Measurements from ENCODE around the gene ITGB5. TPM values are rescaled to one million over a fixed set of nuclear protein-coding genes. Genes with fewer than 3 reads are reported as not detected.

The ITGB5 gene
- polyA plus RNA-seq, 3 donors, result 0.68 to 1.2 (median 1.0) TPM

DNA sequence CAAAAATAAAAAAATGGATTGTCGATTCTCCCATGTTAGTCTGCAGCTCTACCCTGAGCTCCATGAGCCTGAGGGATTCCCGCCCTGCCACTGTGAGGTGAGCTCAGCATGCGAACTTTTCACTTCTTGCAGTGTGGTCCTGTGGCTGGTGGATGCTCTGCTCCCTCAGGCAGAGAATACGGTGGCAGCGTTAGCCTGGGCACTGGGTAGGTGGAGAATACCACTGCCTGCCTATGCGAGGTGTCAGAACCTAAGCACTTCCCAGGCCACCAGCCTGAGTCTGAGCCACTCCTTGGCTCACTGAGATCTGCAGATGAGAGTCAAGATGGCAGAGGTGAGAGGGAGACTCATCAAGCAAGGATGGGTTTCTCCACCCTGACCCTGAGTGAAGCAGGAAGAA is 70.1 kb downstream of the ITGB5 start:
- Histone ChIP-seq H3K27me3 (ENCODE audit: control insufficient read depth in 2 of 2, insufficient read depth in 2 of 2, low read length in 2 of 2) (no peaks in the 10 kb centered on the region), H3K9me3 (replicated peaks in 1 of 2; ENCODE audit: control insufficient read depth in 1 of 2, insufficient read depth in 1 of 2, low read length in 2 of 2) (no peaks in the 10 kb centered on the region), H3K4me2 (replicated peaks; ENCODE audit: extremely low read depth, low read length, poor library complexity, severe bottlenecking) (no peak overlapping the region), H3K79me2 (ENCODE audit: insufficient read depth, low read length) (no peaks in the 10 kb centered on the region), H3K9ac (ENCODE audit: insufficient read depth, low read length, poor library complexity, severe bottlenecking) (no peak overlapping the region), H2AFZ (ENCODE audit: insufficient read depth, low read depth, low read length, poor library complexity, severe bottlenecking) (no peak overlapping the region), H4K20me1 (ENCODE audit: insufficient read depth, low read length) (no peaks in the 10 kb centered on the region), H3K4me1 (ENCODE audit: control insufficient read depth in 1 of 2, insufficient read depth in 2 of 2, low read length in 2 of 2) (peaks cover 8 to 12% of the 10 kb centered on the region in 2 donors), H3K4me3 (replicated peaks in 1 of 3; ENCODE audit: low read depth in 2 of 3, low read length in 3 of 3) (no peak overlapping the region), H3K27ac (ENCODE audit: low read depth in 1 of 2, low read length in 2 of 2) (no peak overlapping the region), H3K36me3 (replicated peaks in 1 of 2; ENCODE audit: control insufficient read depth in 1 of 2, insufficient read depth in 2 of 2, low read length in 2 of 2) (no peaks in the 10 kb centered on the region)
- Mint-ChIP-seq H3K9me3 (peaks cover 0 to 7% (median 0%) of the 10 kb centered on the region in 7 donors), H3K4me1 (peaks cover 15% of the 10 kb centered on the region), H3K36me3 (no peaks in the 10 kb centered on the region), H3K27ac (no peak overlapping the region), H3K27me3 (ENCODE audit: low read depth in 3 of 3) (peaks cover 6 to 11% (median 10%) of the 10 kb centered on the region in 3 donors), H3K4me3 (no peak overlapping the region)
- intact Hi-C loops (cut with micrococcal nuclease), result no loop called here
- no peak for DNase-seq
- WGBS (ENCODE audit: insufficient coverage), result 91% methylated on average over 6 of the region's 6 CpGs
- TF ChIP-seq CTCF (IDR thresholded peaks at IDR 0.05), result no peak

DNA sequence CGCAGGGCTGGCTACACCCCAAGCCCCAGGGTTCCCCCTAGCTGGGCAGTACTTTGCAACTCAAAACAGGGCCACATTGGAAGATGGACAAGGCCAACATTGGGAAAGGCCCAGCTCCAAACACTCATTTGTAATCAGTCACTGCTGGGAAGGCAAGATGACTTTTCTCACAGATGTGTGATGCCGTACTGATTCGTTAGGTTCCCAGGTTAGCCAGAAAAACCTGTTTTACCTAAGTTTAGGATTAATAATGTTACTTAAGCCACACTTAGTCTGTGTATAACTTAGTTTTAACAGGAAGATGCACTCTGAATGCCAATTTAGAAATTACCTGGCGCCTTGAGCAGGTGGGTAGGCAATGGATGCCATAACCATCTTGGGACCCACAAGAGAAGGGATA is 71.0 kb downstream of the ITGB5 start:
- no peak for DNase-seq
- Mint-ChIP-seq H3K4me1 (peaks cover 15% of the 10 kb centered on the region), H3K36me3 (no peaks in the 10 kb centered on the region), H3K27ac (no peak overlapping the region), H3K27me3 (ENCODE audit: low read depth in 3 of 3) (peaks cover 6 to 11% (median 10%) of the 10 kb centered on the region in 3 donors), H3K9me3 (peaks cover 0 to 7% (median 0%) of the 10 kb centered on the region in 7 donors), H3K4me3 (no peak overlapping the region)
- Histone ChIP-seq H3K4me1 (ENCODE audit: control insufficient read depth in 1 of 2, insufficient read depth in 2 of 2, low read length in 2 of 2) (peaks cover 8 to 12% of the 10 kb centered on the region in 2 donors), H3K9ac (ENCODE audit: insufficient read depth, low read length, poor library complexity, severe bottlenecking) (no peak overlapping the region), H3K79me2 (ENCODE audit: insufficient read depth, low read length) (no peaks in the 10 kb centered on the region), H3K9me3 (replicated peaks in 1 of 2; ENCODE audit: control insufficient read depth in 1 of 2, insufficient read depth in 1 of 2, low read length in 2 of 2) (no peaks in the 10 kb centered on the region), H3K27ac (ENCODE audit: low read depth in 1 of 2, low read length in 2 of 2) (no peak overlapping the region), H3K4me2 (replicated peaks; ENCODE audit: extremely low read depth, low read length, poor library complexity, severe bottlenecking) (no peak overlapping the region), H2AFZ (ENCODE audit: insufficient read depth, low read depth, low read length, poor library complexity, severe bottlenecking) (no peak overlapping the region), H3K36me3 (replicated peaks in 1 of 2; ENCODE audit: control insufficient read depth in 1 of 2, insufficient read depth in 2 of 2, low read length in 2 of 2) (no peaks in the 10 kb centered on the region), H4K20me1 (ENCODE audit: insufficient read depth, low read length) (no peaks in the 10 kb centered on the region), H3K27me3 (ENCODE audit: control insufficient read depth in 2 of 2, insufficient read depth in 2 of 2, low read length in 2 of 2) (no peaks in the 10 kb centered on the region), H3K4me3 (replicated peaks in 1 of 3; ENCODE audit: low read depth in 2 of 3, low read length in 3 of 3) (no peak overlapping the region)
- WGBS (ENCODE audit: insufficient coverage), result 100% methylated on average over 1 of the region's 4 CpGs
- intact Hi-C loops (cut with micrococcal nuclease), result no loop called here
- no peak for TF ChIP-seq CTCF (IDR thresholded peaks at IDR 0.05)

All from CD14-positive monocyte (primary cell).